Glutamatergic neuron (in vitro differentiated cells): Measurements from ENCODE around the gene OLFM1. TPM values are rescaled to one million over a fixed set of nuclear protein-coding genes. Genes with fewer than 3 reads are reported as not detected.
"Not testable (repeated sequence)": the region's sequence is repeated elsewhere in the genome, so short reads cannot be mapped to it uniquely, and the experiment has no call there.

Experiments used
- DNase-seq: peaks from one replicate; pipeline ENCODE4 v3.0.0; 2022
- H3K27ac Mint-ChIP-seq: one replicate; pipeline ENCODE4 v1.8.0; 2020; ENCODE audit warnings: mild to moderate bottlenecking, mixed read lengths, inconsistent platforms; ENCODE audit not compliant: unreplicated experiment
- H3K27me3 Mint-ChIP-seq: one replicate; pipeline ENCODE4 v1.8.0; 2020; ENCODE audit warnings: mild to moderate bottlenecking, moderate library complexity, mixed read lengths, inconsistent platforms; ENCODE audit not compliant: unreplicated experiment
- H3K36me3 Mint-ChIP-seq: one replicate; pipeline ENCODE4 v1.8.0; 2020; ENCODE audit warnings: mild to moderate bottlenecking, mixed read lengths, inconsistent platforms; ENCODE audit not compliant: unreplicated experiment
- H3K4me1 Mint-ChIP-seq: one replicate; pipeline ENCODE4 v1.8.0; 2020; ENCODE audit warnings: mild to moderate bottlenecking, low read depth, mixed read lengths, inconsistent platforms; ENCODE audit not compliant: unreplicated experiment
- H3K4me3 Mint-ChIP-seq: one replicate; pipeline ENCODE4 v1.8.0; 2020; ENCODE audit warnings: mild to moderate bottlenecking, mixed read lengths, inconsistent platforms; ENCODE audit not compliant: unreplicated experiment
- H3K9me3 Mint-ChIP-seq: one replicate; pipeline ENCODE4 v1.8.0; 2020; ENCODE audit warnings: mild to moderate bottlenecking, moderate library complexity, mixed read lengths, inconsistent platforms; ENCODE audit not compliant: unreplicated experiment
- total RNA-seq: library from RNA; stranded (reverse); fragmentation: NEBNext Ultra II Directional; extraction: Animal tissue kit (Norgen Biotek cat#: 25700); gene quantifications from one replicate; pipeline ENCODE4 v1.2.1, GENCODE V29; 2021; ENCODE audit not compliant: unreplicated experiment
- TF ChIP-seq, protein P1 (sequence below): fragments of 200-600 bp; sonication (generic); IDR thresholded peaks from one replicate; pipeline ENCODE4 v1.5.0; 2021; ENCODE audit not compliant: partially characterized antibody, unreplicated experiment

The OLFM1 gene
- total RNA-seq, 1 donor from 2014 or later, result 387 TPM

DNA sequence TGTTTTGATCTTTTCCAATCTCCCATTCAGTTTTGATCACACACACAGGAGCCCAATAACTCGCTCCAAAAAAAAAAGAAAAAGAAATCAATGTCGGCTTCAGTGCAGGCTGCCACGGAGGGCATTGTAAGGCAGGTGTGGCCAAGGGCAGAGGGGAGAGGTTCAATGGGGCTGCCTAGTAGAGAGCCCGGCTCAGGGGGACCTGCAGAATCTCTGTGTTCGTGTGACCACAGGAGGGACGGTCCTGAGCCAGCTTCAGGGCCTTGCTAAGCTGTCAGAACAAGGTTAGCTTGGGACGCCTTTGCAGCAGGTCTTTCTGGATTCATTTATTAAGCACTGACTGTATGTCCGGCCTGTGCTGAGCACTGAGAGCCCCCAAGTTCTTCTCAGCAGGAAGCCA, 22.2 kb downstream of the OLFM1 start:
- Mint-ChIP-seq H3K27ac (no peak overlapping the region), H3K9me3 (peaks cover 2% of the 10 kb centered on the region), H3K36me3 (no peaks in the 10 kb centered on the region), H3K27me3 (peaks cover 2% of the 10 kb centered on the region), H3K4me1 (peaks cover 17% of the 10 kb centered on the region), H3K4me3 (peak overlapping the region; percentile 28)
- DNase-seq, result no peak
- TF ChIP-seq, protein P1, sequence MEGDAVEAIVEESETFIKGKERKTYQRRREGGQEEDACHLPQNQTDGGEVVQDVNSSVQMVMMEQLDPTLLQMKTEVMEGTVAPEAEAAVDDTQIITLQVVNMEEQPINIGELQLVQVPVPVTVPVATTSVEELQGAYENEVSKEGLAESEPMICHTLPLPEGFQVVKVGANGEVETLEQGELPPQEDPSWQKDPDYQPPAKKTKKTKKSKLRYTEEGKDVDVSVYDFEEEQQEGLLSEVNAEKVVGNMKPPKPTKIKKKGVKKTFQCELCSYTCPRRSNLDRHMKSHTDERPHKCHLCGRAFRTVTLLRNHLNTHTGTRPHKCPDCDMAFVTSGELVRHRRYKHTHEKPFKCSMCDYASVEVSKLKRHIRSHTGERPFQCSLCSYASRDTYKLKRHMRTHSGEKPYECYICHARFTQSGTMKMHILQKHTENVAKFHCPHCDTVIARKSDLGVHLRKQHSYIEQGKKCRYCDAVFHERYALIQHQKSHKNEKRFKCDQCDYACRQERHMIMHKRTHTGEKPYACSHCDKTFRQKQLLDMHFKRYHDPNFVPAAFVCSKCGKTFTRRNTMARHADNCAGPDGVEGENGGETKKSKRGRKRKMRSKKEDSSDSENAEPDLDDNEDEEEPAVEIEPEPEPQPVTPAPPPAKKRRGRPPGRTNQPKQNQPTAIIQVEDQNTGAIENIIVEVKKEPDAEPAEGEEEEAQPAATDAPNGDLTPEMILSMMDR, result no peak

DNA sequence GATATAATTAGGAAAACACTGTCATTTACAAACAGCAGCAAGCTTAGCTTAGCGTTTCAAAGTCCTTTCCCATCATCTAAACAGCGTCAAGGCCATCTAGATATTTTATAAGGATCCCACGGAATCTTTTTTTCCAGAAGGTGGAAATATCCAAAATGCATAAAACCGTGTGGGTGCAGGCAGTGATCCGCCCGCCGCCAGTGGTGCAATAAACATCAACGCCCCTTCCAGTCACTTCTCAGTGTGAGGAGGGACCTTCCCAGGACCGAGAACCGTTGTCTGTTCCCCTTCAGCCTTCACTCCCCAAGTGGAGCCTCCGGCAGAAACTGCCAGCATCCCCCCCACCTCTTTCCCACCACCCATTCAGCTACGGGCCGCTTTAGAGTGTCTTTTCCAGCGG, 22.9 kb downstream of the OLFM1 start:
- TF ChIP-seq, protein P1, result no peak
- H3K27me3 Mint-ChIP-seq, result no peaks in the 10 kb centered on the region
- no peaks in the 10 kb centered on the region for H3K36me3 Mint-ChIP-seq
- no peak overlapping the region for H3K4me3 Mint-ChIP-seq
- DNase-seq, result no peak
- peaks cover 17% of the 10 kb centered on the region for H3K4me1 Mint-ChIP-seq
- no peak overlapping the region for H3K27ac Mint-ChIP-seq
- H3K9me3 Mint-ChIP-seq, result peaks cover 4% of the 10 kb centered on the region

DNA sequence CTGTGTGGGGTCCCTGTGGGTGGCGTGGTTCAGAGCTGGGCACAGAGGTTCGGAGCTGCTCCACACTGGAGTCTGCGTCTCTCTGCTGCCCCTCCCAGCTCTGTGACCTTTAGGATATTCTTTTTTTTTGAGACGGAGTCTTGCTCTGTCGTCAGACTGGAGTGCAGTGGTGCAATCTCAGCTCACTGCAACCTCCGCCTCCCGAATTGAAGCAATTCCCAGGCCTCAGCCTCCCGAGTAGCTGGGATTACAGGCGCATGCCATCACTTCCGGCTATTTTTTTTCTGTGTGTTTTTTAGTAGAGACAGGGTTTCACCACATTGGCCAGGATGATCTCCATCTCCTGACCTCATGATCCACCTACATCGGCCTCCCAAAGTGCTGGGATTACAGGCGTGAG, 24.1 kb downstream of the OLFM1 start:
- not testable (repeated sequence) for H3K9me3 Mint-ChIP-seq, H3K36me3 Mint-ChIP-seq, DNase-seq, H3K27me3 Mint-ChIP-seq, H3K4me3 Mint-ChIP-seq, H3K27ac Mint-ChIP-seq
- H3K4me1 Mint-ChIP-seq, result peaks cover 29% of the 10 kb centered on the region

DNA sequence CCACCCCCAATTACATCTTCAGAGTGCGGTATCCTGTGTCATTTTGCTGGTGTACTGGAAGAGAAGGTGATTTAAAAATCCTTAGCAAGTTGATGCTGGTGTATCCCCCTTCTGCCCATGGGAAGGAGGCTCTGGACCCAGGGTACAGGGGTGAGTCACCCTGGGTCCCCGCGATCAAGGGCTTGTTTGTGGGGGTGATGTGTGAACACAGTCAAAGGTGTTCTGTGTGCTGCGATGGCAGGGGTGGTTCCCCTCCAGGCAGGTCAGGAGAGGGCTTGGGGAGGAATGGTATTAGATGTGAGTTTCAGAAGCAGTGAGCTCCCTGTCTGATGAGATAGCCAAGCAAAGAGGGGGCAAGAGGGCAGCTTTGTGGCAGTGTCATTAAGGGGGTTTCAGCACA, 28.9 kb downstream of the OLFM1 start:
- TF ChIP-seq, protein P1, result no peak
- Mint-ChIP-seq H3K27ac (peak overlapping the region; percentile 2), H3K9me3 (peaks cover 21% of the 10 kb centered on the region), H3K4me1 (peaks cover 19% of the 10 kb centered on the region), H3K27me3 (peaks cover 8% of the 10 kb centered on the region), H3K4me3 (no peak overlapping the region), H3K36me3 (peaks cover 22% of the 10 kb centered on the region)
- no peak for DNase-seq

DNA sequence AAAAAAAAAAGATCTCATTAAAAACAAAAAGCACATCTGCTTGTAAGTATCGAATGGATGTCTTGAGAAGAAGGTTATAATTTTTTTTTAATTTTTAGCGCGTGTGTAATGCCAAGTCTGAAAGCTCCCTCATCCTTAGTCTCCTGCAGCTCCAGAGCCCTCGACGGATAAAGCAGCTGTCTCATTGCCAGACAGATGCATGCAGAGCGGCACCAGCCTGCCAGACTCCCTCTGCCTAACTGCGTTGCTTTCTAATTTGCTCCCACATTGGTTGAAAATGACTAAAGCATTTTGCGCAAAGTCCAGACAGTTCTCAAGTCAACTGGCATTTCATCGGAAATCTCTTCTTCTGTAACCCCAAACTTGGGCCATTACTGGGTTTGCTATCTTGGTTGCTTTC, 29.4 kb downstream of the OLFM1 start:
- H3K27me3 Mint-ChIP-seq, result peaks cover 8% of the 10 kb centered on the region
- peaks cover 22% of the 10 kb centered on the region for H3K36me3 Mint-ChIP-seq
- peaks cover 19% of the 10 kb centered on the region for H3K4me1 Mint-ChIP-seq
- H3K27ac Mint-ChIP-seq, result peak overlapping the region; percentile 82
- H3K9me3 Mint-ChIP-seq, result peaks cover 18% of the 10 kb centered on the region
- TF ChIP-seq, protein P1, result no peak
- H3K4me3 Mint-ChIP-seq, result peak overlapping the region; percentile 49
- no peak for DNase-seq

DNA sequence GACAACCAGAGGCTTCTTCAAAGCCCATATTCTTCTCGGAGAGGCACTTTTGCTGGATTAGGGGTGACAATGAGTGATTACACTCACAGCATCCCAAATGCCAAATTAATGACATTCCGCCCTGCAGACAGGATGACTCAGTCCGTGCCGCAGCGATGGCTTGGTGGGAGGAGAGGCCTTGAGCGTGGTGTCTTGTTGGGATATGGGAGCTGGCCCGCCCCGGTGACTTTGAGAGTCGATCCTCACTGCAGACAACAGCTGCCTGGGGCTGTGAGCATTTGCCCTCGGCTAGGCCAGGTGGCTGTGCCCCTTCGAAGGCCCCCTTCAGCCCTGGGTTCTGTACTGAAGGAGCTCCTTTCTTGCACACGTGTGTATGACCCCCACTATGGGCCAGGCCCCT, 29.8 kb downstream of the OLFM1 start:
- peak overlapping the region; percentile 82 for H3K27ac Mint-ChIP-seq
- TF ChIP-seq, protein P1, result no peak

More for the DNA sequence above, 29.8 kb downstream of the OLFM1 start:
- Mint-ChIP-seq H3K27me3 (peaks cover 8% of the 10 kb centered on the region), H3K9me3 (peaks cover 18% of the 10 kb centered on the region), H3K4me1 (peaks cover 19% of the 10 kb centered on the region), H3K4me3 (peak overlapping the region; percentile 49), H3K36me3 (peaks cover 22% of the 10 kb centered on the region)
- no peak for DNase-seq
